ENCODE data around the gene FAM24B. TPM values are rescaled to one million over a fixed set of nuclear protein-coding genes. Genes with fewer than 3 reads are reported as not detected.

The FAM24B gene
- total and polyA plus RNA-seq, 2 donors (not counting 3 experiments of a cell fraction or from before 2014, with no cell fraction given), result 9.3 to 10.6 TPM

DNA sequence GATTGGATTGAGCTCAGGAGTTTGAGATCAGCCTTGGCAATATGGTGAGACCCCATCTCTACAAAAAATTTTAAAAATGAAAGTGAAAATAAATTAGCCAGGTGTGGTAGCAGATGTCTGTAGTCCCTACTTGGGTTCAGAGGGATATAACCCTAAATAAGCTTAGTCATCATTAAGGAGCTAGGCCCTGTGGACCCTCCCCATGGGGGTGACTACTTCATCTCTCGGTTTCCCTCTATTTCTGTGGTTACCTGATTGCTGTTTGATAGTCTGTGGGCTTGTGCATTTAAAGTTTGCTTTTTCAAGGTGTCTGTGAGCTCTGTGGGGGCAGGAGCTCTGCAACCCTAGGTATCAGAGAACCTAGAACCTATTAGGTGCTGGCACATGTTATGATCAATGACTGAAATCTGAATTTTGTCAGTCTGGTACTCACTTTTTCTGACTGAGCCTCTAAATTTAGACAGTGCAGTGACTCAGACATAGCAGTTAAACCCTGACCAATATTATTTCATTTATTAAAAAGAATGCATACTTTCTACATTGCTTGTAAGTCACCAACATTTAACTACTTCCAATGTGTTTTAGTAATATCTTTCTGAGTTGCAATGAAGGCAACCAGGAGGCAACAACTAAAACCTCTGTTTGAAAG is 25.6 kb downstream of the FAM24B start:
- peak; percentile 49 for FAIRE-seq
- intact Hi-C loops (cut with micrococcal nuclease), result loop anchor here (2.0 to 10.0 kb wide), 4 partner anchors 155 to 546 kb away; partner anchors contain the start of genes ACADSB, BUB3 and IKZF5
- CTCF ChIA-PET, result interaction anchor here (1.0 to 1.2 kb wide), 2 partner anchors 19 to 100 kb away, joined by 3 read pairs; partner anchors contain the start of gene C10orf88

More for the DNA sequence above, 25.6 kb downstream of the FAM24B start:
- Histone ChIP-seq H3K27me3 (ENCODE audit: control insufficient read depth in 2 of 2, insufficient read depth in 2 of 2, low read length in 2 of 2) (no peaks in the 10 kb centered on the region), H3K9ac (replicated peaks; ENCODE audit: extremely low read depth, insufficient read depth, low read length) (no peak overlapping the region), H3K4me3 (replicated peaks in 1 of 3; ENCODE audit: insufficient read depth in 1 of 3, low read depth in 1 of 3, low read length in 3 of 3) (no peak overlapping the region), H3K4me1 (ENCODE audit: control insufficient read depth, extremely low read depth, insufficient read depth, low read length) (peaks cover 64% of the 10 kb centered on the region), H3K27ac (ENCODE audit: insufficient read depth, low read depth, low read length) (peak overlapping the region; percentile 73), H3K36me3 (ENCODE audit: control insufficient read depth in 2 of 2, extremely low read depth in 1 of 2, insufficient read depth in 2 of 2, low read length in 2 of 2) (no peaks in the 10 kb centered on the region), H3K9me1 (replicated peaks; ENCODE audit: control insufficient read depth, extremely low read depth, insufficient read depth, low read length) (no peaks in the 10 kb centered on the region), H3K9me3 (replicated peaks; ENCODE audit: control insufficient read depth, insufficient read depth, low read length) (no peaks in the 10 kb centered on the region), H3K4me2 (ENCODE audit: insufficient read depth, low read length) (peak overlapping the region; percentile 17), H4K20me1 (replicated peaks; ENCODE audit: control insufficient read depth, extremely low read depth, insufficient read depth, low read length) (no peaks in the 10 kb centered on the region), H3K79me2 (ENCODE audit: control insufficient read depth, insufficient read depth, low read length) (peaks cover 44% of the 10 kb centered on the region), H2AFZ (ENCODE audit: low read depth, low read length) (no peak overlapping the region)
- POLR2A ChIA-PET, result no interaction called here
- no peak for TF ChIP-seq GATA2 (IDR thresholded peaks at IDR 0.05; ENCODE audit: insufficient read depth, insufficient read length, low read depth, low read length)
- TF ChIP-seq EZH2 (IDR thresholded peaks at IDR 0.05; ENCODE audit: borderline replicate concordance, low read depth, low read length, severe bottlenecking), result no peak
- TF ChIP-seq, protein P1, sequence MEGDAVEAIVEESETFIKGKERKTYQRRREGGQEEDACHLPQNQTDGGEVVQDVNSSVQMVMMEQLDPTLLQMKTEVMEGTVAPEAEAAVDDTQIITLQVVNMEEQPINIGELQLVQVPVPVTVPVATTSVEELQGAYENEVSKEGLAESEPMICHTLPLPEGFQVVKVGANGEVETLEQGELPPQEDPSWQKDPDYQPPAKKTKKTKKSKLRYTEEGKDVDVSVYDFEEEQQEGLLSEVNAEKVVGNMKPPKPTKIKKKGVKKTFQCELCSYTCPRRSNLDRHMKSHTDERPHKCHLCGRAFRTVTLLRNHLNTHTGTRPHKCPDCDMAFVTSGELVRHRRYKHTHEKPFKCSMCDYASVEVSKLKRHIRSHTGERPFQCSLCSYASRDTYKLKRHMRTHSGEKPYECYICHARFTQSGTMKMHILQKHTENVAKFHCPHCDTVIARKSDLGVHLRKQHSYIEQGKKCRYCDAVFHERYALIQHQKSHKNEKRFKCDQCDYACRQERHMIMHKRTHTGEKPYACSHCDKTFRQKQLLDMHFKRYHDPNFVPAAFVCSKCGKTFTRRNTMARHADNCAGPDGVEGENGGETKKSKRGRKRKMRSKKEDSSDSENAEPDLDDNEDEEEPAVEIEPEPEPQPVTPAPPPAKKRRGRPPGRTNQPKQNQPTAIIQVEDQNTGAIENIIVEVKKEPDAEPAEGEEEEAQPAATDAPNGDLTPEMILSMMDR (IDR thresholded peaks at IDR 0.05; ENCODE audit: extremely low read depth in 1 of 2, insufficient read depth in 1 of 2, low read depth in 1 of 2, low read length in 2 of 2), result no peak
- TF ChIP-seq MYC (IDR thresholded peaks at IDR 0.05; ENCODE audit: low read depth, low read length), result no peak
- no peak for TF ChIP-seq FOS (IDR thresholded peaks at IDR 0.05; ENCODE audit: borderline replicate concordance, insufficient read depth, low read length)
- TF ChIP-seq POLR2AphosphoS5 (IDR thresholded peaks at IDR 0.05; ENCODE audit: insufficient read depth, low read depth, low read length), result no peak
- no peak for TF ChIP-seq POLR2A (IDR thresholded peaks at IDR 0.05; ENCODE audit: low read depth, low read length)
- TF ChIP-seq JUN (IDR thresholded peaks at IDR 0.05; ENCODE audit: borderline replicate concordance, insufficient read depth, insufficient read length, low read depth), result no peak
- dilution Hi-C loops (cut with MboI; ENCODE audit: extremely low pct_ligation_motif_present, low sequenced_read_pairs), result no loop called here
- DNase-seq (ENCODE audit: low read depth, low spot score), result no peak
- BruUV-seq (replicated peaks), result no TSS peak
